ENCODE results near the gene AAR2.

DNA sequence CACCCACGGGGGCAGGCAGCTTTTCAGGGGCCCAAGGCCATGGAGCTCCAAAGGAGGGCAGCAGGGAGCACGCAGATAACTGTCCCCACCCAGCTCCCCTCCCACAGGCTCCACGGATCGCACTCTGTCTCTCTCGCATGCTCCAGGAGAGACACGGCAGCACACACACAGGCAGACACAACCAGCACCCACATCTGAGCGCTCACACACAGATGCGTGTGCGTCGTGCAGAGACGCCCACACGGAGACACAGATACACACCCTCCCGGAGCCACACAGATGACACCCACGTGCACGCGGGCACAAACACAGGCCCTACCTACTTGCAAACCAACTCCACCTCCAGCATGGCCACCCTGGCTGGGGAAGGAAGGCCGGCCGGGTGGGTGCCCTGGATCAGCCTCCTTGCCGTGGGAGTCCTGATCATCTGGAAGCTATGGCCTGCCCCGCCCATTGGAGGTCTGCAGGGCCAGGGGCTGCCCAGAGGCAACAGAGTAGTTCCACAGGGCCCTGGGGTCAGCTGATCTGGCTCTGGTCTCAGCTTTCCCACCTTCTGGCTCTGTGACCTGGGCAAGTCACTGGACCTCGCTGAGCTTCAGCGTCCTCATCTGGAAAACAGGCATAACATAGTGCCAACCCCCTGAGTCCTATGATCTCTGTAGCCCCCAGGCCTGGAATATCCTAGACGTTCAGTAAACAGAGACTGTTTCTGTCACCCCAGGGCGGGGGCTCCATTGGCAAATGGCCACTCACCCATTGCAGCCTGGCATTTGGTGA lies 31.5 kb downstream of the AAR2 start:
- TF ChIP-seq CTCF (IDR thresholded peaks at IDR 0.05) (no peak), ZFX (IDR thresholded peaks at IDR 0.05; ENCODE audit: borderline replicate concordance) (no peak)
